SW480 (cell line): Measurements from ENCODE around the gene C14orf132.
A peak's percentile ranks its signal among the peaks of the same experiment; 100 is the strongest.

Experiments
- DNase-seq: peaks from one replicate; pipeline ENCODE4 v3.0.0-alpha.2; 2016; ENCODE audit warnings: low spot score

Gene C14orf132

DNA sequence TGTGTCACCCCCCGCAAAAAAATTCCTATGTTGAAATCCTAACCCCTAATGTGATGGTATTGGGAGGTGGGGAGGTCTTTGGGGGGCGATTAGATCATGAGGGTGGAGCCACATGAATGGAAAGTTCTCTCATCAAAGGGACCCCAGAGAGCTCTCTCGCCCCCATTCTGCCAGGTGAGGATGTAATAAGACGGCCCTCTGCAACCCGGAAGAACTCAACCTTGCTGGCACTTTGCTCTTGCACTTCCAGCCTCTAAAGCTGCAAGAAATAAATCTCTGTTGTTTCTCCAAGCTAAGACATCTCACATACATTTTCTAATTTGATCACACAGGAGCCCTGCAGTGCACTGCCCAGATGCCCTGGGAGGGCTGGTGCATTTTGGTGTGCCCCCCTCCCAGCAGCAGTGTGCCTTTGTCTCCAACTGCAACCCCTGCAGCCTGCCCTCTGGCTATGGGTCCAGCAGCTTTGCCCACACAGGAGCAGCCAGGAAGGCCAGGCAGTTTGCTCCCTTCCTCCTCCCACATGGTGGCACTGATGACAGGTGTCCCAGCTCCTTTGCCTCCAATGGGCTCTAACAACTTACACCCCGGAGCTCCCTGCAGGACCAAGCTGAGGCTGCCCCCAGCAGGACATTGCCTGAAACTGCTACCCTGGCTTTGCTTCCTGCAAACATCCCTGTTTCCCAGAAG, 59.3 kb downstream of the C14orf132 start:
- peak; percentile 75 for DNase-seq

- no peak for DNase-seq
These were observed 59.8 kb downstream of the C14orf132 start for GRCh38 chr14:96098999-96099335.

GRCh38 chr14:96100161-96101064, 61.3 kb downstream of the C14orf132 start:
- peak; percentile 79 for DNase-seq

GRCh38 chr14:96102081-96102856, 63.1 kb downstream of the C14orf132 start:
- DNase-seq = no peak

GRCh38 chr14:96103075-96103474, 63.9 kb downstream of the C14orf132 start:
- DNase-seq = no peak

GRCh38 chr14:96103560-96104460, 64.6 kb downstream of the C14orf132 start:
- no peak for DNase-seq

DNA sequence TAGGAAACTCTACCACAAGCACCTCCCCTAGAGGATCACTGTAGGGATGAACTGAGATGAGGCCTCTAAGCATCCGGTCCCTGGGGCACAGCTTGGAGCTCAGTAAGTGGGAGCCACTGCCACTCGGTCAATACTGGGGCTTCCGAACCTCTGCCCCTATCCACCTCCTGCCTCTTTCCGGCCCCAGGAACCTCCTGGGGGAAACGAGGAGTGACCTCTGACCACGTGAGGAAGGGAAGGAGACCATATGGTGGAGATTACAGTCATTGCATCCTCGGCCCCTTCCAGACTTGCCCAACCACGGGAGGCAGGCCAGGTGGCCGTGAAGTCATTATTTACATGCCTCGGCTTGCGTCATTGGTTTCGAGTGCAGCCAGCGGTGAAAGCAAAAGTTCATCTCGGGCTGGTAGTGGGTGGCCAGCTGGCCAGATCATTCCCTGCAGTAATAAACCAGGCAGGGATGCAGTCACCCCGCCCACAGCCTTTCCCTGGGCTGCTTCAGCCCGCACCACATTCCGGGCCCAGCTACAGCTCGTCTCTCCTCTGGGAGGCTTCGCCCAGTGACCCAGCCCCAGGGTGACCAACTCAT, 65.4 kb downstream of the C14orf132 start:
- peak; percentile 72 for DNase-seq

GRCh38 chr14:96105089-96105925, 66.1 kb downstream of the C14orf132 start:
- no peak for DNase-seq

GRCh38 chr14:96105926-96106441, 66.8 kb downstream of the C14orf132 start:
- peak; percentile 17 for DNase-seq

DNA sequence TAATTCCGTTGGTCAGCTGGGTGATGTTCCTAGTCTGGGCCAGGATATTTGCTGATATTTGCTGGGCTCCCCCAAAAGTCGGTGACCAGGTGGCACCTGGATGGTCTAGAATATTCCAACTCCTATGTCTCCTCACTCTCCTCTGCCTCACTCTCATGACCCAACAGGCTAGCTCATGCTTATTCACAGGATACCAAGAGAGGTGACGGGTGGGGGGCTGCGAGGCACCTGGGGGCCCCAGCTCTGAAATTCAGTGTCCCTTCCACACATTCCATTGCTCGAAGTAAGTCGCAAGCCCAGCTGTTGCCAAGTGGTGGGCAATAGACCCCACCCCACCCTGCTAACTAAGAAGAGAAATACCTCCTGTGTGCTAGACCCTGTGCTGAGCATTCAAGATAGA, 67.7 kb downstream of the C14orf132 start:
- no peak for DNase-seq

DNA sequence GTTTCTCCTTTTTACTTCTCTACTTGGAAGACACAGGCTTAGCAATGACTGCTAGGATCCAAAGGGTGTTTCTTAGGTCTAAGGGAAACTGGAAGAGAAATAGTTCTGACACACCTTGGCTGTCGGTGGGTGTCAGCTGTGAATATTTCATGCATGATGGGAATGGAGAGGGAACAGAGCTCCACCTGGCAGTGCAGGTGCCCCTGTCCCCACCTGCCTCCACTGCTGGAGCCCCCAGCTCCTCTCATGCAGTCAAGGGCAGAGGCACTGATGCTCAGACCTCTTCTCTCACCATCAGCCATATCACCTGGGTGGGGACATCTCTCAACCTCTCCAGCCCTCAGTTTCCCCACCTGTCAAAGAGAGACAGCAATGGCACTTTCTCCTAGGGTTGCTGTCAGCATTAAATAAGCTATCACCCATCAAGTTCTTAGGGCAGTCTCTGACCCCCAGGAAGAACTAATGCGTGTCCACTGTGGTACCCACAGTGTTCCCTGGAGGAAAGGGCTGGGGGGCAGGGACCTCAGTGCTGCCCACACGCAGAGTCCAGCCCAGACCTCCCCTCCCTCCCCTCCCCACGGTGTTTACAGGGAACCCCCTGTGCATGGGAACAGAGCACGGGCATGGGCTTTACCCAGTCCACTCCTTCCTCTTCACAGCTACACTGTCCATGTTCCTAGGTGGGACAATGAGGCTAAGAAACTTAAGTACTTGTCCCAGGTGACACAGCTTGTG, 69.1 kb downstream of the C14orf132 start:
- no peak for DNase-seq

DNA sequence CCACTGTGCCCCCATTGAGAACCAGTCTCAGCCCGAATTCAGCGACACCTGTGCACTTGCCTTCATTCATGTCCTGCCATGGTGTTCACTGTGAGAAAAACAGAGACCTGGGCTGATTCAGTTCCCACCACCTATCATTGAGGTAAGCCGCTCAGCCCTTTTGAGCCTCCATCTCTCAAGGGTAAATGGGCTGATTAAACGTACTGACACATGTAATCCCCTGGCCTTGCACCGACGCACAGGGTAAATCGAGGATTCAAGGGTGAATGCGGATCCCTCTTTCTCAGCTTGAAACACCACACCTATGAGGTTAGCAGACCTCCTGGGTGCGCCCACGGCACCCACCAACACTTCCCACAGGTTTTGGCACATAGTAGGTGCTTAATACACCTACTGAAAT, 69.7 kb downstream of the C14orf132 start:
- no peak for DNase-seq

- DNase-seq = no peak
These were observed 70.6 kb downstream of the C14orf132 start for GRCh38 chr14:96109596-96110355.

DNA sequence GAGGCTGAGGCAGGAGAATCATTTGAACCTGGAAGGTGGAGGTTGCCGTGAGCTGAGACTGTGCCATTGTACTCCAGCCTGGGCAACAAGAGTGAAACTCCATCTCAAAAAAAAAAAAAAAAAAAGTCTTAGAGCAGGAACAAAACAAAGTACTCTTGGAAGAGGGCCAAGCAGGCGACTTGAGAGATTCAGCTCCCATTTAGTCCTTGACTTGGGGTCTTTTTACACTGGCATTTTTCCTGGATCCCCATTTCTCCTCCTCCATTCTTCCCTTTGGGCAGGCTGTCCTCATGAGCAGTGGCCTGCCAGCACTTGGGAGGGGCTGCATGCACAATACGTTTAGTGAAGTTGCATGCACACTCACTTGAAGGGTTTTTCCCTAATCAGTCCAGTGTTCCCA, 72.9 kb downstream of the C14orf132 start:
- DNase-seq = no peak

DNA sequence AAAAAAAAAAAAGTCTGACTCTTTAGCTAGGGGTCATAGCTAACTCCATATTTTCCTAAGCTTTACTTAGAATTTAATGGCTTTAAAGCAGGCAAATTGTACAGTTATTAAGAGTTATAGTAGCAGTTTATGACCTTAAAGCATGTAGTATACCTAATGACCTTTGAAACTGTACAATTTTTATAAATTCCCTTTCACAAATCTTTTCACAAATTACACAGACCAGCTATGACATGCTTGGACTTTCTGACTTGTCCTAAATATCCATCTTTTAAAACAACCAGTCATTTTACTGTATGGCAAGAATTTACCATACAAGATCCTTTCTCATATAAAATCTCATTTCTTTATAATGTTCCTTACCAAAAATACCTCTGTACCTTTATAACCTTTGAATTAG, 74.8 kb downstream of the C14orf132 start:
- DNase-seq = no peak

DNA sequence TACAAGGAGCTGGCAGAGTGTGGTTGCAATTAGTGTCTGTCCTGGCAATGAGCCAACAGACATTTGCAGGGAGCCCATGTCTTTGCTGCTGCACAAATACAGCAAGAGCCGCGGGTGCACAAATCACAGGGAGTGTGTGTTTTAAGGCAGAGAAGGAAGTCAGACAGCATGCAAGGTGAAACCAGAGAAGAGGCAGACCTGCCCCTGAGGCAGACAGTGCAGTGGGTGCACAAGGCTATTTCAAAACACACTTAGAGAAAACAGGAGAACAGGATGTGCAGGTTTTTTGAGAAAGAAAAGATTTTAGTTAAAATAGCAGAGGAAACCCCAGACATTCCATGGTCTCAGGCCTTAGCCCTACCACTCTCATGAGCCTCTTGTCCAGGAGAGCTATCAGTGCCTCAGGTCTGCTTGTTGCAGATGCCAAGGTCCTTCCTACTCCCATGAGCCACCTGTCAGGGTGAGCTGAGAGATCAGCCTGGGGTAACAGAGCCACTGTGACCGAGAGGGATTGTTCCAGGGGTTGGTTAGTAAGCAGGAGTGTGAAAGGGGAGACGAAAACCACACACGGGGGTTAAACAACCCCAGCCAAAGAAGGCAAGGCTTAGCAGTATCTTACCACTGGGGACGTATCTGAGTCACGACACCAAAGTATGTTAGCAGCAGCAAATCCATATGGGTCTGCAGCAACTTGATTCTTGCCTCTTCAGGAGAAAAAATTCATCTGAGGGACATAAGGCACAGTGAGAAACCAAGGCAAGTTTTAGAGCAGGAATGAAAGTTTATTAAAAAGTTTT, 78.1 kb downstream of the C14orf132 start:
- DNase-seq = no peak

- DNase-seq = no peak
These were observed 78.8 kb downstream of the C14orf132 start for GRCh38 chr14:96117960-96118359.

DNA sequence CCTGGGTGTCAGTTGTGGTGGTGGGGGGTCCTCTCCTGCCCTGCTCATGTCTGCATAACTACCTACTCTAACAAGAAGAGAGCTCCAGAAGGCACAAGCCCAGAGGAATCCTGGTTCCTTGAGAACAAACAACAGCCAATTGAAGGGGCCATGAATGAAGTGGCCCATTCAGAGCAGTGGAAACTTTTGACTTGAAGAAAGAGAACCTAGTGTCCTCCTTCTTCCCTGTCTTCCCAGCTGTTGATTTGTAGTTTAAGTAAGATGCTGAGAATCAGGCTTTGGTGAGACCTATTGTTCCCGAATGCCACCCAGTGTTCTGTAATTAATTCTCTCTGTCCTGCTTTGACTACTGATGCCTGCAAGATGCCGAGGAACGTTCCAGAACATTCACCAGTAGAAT, 79.2 kb downstream of the C14orf132 start:
- DNase-seq = no peak
